Ectodermal cell (in vitro differentiated cells): ENCODE results near the gene HYDIN.
"Not testable (repeated sequence)": the region's sequence is repeated elsewhere in the genome, so short reads cannot be mapped to it uniquely, and the experiment has no call there.

Source experiments
- H3K27ac ChIP-seq: 2 replicates; pipeline ENCODE4 v1.7.0; 2013; ENCODE audit warnings: mild to moderate bottlenecking, low read depth, low read length; ENCODE audit not compliant: insufficient read depth, poor library complexity, severe bottlenecking
- H3K27me3 ChIP-seq: 2 replicates; pipeline ENCODE4 v1.7.0; 2013; ENCODE audit warnings: mild to moderate bottlenecking, low read length; ENCODE audit not compliant: insufficient read depth, control insufficient read depth, poor library complexity, severe bottlenecking
- H3K36me3 ChIP-seq: one replicate; pipeline ENCODE4 v1.7.0; 2013; ENCODE audit warnings: low read length; ENCODE audit not compliant: control insufficient read depth, insufficient read depth
- H3K4me1 ChIP-seq: one replicate; pipeline ENCODE4 v1.7.0; 2013; ENCODE audit warnings: low read length; ENCODE audit not compliant: control insufficient read depth, insufficient read depth
- H3K4me3 ChIP-seq: 2 replicates; pipeline ENCODE4 v1.7.0; 2013; ENCODE audit warnings: low read depth, low read length, control low read depth; ENCODE audit not compliant: insufficient read depth
- H3K9me3 ChIP-seq: 2 replicates; pipeline ENCODE4 v1.7.0; 2013; ENCODE audit warnings: mild to moderate bottlenecking, low read length, moderate library complexity; ENCODE audit not compliant: control insufficient read depth
- WGBS, 2 experiments: methylation state at CpG; one replicate each; pipeline ENCODE4 v1.1.7; 2013; ENCODE audit warnings: missing lambda C conversion rate in 2 of 2; 5-methylcytosine and 5-hydroxymethylcytosine counted together

The HYDIN gene

DNA sequence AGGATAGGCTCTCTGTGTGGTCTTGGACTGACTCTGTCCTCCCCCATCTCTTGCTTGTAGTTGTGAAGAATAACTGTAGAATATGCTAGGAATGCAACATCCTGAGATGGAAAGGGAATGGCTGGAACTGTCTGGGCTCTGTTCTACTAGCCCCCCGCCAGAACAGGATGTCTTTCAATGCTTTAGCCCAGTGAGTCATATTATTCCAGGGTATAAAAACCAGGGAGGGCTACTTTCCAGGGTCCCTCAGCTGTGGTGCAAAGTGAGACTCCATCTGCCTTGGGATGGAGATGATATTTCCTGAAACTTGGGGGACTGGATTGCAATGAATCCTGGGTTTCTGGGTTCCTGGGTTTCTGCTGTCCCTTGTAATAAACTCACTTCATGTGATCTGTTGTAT is 32.1 kb downstream of the HYDIN start:
- Histone ChIP-seq H3K4me3 (no peak overlapping the region), H3K36me3 (no peaks in the 10 kb centered on the region), H3K9me3 (no peaks in the 10 kb centered on the region), H3K27me3 (no peaks in the 10 kb centered on the region), H3K27ac (no peak overlapping the region), H3K4me1 (no peaks in the 10 kb centered on the region)
- 92 to 94% methylated on average over 1 of the region's 1 CpG for WGBS, 2 experiments

DNA sequence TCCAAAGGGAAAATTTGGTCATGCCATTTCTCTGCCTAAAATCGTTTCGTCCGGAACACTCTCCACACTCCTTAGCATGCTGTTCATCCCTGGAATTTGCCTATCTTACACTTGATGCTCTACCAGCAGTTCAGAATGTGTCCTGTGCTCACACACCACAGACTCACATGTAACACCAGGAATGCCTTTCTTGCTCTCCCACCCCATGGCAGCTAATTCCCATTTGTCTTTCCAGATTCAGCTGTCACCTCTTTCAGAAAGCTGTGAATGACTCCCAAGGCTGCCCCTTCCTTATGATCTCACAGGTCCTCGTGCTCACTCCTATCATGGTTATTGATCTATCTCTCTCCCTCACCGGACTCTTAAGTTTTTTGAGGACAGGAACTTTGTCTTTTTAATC is 38.1 kb downstream of the HYDIN start:
- H3K27me3 ChIP-seq = no peaks in the 10 kb centered on the region
- H3K36me3 ChIP-seq = no peaks in the 10 kb centered on the region
- no peak overlapping the region for H3K27ac ChIP-seq
- no peaks in the 10 kb centered on the region for H3K4me1 ChIP-seq
- H3K4me3 ChIP-seq = no peak overlapping the region
- H3K9me3 ChIP-seq = no peaks in the 10 kb centered on the region
- WGBS, 2 experiments = 81 to 87% methylated on average over 5 of the region's 5 CpGs

DNA sequence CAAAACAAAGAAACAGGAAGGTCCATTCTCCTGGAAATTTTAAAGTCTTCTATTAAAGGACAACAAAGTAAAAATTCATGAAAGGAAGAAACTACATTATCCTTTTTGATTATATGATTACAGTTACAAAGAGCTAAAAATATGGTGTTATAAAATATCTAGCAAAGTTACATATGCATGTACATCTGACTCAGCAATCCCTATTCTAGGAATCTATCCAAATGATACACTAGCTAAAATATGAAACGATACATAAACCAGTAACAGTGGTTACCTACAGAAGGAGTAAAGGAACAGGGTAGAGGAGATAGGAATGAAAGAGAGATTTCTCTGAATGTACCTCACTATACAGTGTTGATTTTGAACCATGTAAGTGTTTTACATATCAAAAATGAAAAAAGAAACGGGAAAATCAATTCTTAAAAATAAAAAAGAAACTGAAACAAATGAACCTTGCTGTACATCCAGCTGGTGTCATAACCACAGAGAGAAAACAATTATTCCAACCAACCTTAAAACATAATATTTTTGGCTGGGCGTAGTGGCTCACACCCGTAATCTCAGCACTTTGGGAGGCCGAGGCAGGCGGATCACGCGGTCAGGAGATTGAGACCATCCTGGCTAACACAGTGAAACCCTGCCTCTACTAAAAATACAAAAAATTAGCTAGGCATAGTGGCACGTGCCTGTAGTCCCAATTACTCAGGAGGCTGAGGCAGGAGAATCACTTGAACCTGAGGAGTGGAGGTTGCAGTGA is 41.4 kb downstream of the HYDIN start:
- no peaks in the 10 kb centered on the region for H3K27me3 ChIP-seq
- H3K4me3 ChIP-seq = no peak overlapping the region
- no peaks in the 10 kb centered on the region for H3K4me1 ChIP-seq
- no peak overlapping the region for H3K27ac ChIP-seq
- no peaks in the 10 kb centered on the region for H3K9me3 ChIP-seq
- WGBS, 2 experiments = 91 to 93% methylated on average over 9 of the region's 9 CpGs
- H3K36me3 ChIP-seq = no peaks in the 10 kb centered on the region

DNA sequence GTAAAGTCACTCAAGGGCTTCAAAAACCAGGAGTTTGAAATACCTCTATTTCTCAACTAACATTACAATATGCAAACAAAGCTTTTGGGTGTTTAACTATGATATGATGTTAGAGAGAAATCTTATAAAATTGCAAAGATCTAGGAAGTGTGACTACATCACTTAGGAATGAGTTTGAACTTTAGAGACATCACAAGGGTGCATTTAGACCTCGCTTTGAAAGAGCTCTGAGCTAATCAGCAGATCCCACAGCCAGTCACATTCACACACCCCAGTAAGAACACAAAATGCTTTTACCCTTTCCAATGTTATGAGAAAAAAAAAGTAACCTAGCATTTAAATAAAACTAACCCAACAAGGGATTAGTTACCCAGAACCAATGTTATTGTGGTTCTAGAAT is 45.2 kb downstream of the HYDIN start:
- Histone ChIP-seq H3K9me3 (no peaks in the 10 kb centered on the region), H3K4me1 (no peaks in the 10 kb centered on the region), H3K27me3 (no peaks in the 10 kb centered on the region), H3K36me3 (no peaks in the 10 kb centered on the region), H3K27ac (no peak overlapping the region), H3K4me3 (no peak overlapping the region)
- WGBS, 2 experiments = 79 to 92% methylated on average over 1 of the region's 1 CpG

DNA sequence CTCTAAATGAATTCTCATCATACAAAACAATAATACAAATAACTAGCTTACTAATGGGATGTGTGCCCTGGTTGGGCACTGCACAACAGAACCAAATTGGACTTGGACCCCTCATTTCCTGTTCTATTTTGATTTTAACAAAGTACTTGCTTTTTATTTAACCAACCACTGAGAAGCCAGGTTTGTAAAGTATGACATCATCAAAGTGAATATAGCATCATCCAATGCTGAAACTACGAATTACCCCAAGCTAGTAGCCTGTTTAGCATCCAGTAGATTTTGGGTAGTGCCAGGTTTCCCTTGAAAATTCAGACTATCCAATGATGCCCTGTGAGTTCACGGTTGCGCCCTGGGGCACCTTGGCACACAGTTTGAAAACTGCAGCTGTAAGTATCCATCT is 51.0 kb downstream of the HYDIN start:
- WGBS, 2 experiments = 94% methylated on average over 3 of the region's 3 CpGs
- no peak overlapping the region for H3K4me3 ChIP-seq
- H3K36me3 ChIP-seq = no peaks in the 10 kb centered on the region
- no peaks in the 10 kb centered on the region for H3K4me1 ChIP-seq
- H3K27me3 ChIP-seq = no peaks in the 10 kb centered on the region
- H3K27ac ChIP-seq = no peak overlapping the region
- H3K9me3 ChIP-seq = no peaks in the 10 kb centered on the region

DNA sequence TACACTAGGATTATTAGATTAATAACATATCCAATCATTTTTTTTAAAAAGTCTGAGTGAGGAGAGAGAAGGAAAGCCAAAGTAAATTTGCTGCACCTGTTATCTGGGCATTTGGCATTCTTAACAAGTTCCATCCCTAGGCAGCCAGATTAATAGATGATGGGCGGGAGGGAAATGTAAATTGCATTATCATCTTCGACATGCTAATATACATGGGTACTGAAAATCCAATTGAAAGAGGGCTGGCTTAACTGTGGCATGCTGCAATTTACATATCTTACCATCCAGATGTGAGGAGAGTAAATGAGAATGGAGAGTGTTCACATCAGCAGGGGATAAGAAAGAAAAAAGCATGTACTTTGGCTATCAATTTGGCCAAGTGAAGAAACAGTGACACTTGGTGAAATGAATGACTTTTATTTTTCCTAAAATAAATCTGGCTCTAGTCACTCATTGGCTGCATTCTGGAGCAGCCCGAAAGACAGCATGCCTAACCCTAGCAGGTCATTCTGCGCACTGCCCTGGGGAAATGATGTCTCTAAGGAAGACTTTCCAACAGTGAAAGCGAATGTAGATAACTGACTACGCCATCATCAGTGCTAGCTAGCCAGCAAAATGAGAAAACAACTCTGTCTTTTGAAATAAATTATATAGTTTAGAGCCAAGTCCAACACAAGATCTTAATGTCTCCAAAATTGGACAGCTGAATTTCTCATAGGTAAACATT is 57.9 kb downstream of the HYDIN start:
- WGBS, 2 experiments = 93 to 96% methylated on average over 5 to 6 of the region's 6 CpGs
- Histone ChIP-seq H3K27me3 (no peaks in the 10 kb centered on the region), H3K27ac (no peak overlapping the region), H3K4me1 (no peaks in the 10 kb centered on the region), H3K9me3 (peaks cover 2% of the 10 kb centered on the region), H3K4me3 (no peak overlapping the region), H3K36me3 (no peaks in the 10 kb centered on the region)

DNA sequence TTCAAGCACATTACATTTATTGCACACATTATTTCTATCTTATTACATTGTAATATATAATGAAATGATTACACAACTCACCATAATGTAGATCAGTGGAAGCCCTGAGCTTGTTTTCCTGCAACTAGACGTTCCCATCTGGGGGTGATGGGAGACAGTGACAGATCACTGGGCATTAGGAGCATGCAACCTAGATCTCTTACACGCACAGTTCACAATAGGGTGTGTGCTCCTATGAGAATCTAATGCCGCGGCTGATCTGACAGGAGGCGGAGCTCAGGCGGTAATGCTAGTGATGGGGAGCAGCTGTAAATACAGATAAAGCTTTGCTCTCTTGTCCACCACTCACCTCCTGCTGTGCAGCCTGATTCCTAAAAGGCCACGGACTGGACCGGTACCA is 69.5 kb downstream of the HYDIN start:
- not testable (repeated sequence) for H3K9me3 ChIP-seq, H3K4me1 ChIP-seq, H3K36me3 ChIP-seq, H3K27me3 ChIP-seq, H3K27ac ChIP-seq, H3K4me3 ChIP-seq
- 90 to 93% methylated on average over 6 of the region's 8 CpGs for WGBS, 2 experiments

DNA sequence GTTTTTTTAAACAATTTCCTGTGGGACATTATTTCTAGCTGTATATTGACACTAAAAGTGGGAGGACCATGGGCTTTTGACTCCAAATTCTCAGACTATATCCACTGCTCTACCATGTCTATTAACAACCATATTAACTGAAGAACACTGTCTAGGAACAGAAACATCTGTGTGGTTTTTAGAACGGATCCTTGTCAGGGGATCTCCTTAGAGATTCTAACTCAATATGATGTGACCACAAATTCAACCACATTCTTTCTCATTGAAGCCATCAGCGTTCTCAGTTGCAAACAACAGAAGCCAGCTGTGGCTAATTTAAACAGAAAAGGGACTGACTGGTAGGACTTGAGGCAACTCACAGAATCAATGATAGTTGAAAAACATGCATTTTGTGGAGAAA is 73.2 kb downstream of the HYDIN start:
- H3K4me3 ChIP-seq, H3K27me3 ChIP-seq, H3K9me3 ChIP-seq, H3K36me3 ChIP-seq, H3K27ac ChIP-seq, H3K4me1 ChIP-seq: not testable (repeated sequence)
- WGBS, 2 experiments = 100% methylated on average over 1 of the region's 2 CpGs; no CpG with 5 or more reads in 1 of the 2 experiments

DNA sequence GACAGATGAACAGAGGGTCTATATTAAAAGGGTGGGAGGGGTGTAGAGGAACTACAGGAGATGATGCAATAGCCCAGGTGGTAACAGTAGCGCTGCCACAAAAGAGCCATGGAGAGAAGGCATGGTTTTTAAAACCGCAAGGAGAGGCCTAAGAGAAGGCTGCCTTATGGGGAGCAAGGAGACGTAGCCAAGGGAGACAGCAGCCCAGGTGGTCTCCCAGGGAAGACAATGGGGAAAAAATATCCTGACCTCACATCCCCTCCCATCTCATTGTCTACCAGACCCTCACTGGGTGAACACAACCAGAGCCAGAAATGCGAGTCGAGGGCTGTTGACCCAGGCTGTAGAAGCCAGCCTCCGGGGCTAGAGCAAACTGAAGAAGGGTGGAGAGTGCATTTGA is 77.2 kb downstream of the HYDIN start:
- no CpG with 5 or more reads among the region's 6 CpGs for WGBS, 2 experiments
- not testable (repeated sequence) for H3K4me1 ChIP-seq, H3K27me3 ChIP-seq, H3K4me3 ChIP-seq, H3K27ac ChIP-seq, H3K36me3 ChIP-seq, H3K9me3 ChIP-seq

DNA sequence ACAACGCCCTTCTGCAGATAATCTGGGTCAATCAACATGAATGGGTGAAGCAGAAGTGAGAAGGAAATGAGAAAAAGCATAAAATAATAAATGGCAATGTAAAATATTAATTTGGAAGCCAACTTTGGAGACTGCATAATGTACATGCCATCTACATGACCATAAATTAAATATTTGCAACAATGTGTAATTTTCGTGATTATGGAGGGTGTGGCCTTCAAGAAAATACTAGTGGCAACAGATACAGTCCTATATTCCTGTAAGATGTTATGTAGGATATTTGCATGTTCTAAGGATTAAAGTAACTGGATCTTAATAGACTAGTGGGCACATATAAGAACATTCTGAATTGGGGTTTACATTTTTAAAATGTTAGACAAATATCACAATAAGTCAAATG is 78.9 kb downstream of the HYDIN start:
- not testable (repeated sequence) for H3K27me3 ChIP-seq, H3K9me3 ChIP-seq, H3K4me1 ChIP-seq, H3K27ac ChIP-seq, H3K36me3 ChIP-seq, H3K4me3 ChIP-seq
- no CpG with 5 or more reads among the region's 2 CpGs for WGBS, 2 experiments
